Activated T-cell treated with anti-CD3 and anti-CD28 coated beads, Interleukin-2, amount 50 U/mL, for 24 hours (primary cell): Measurements from ENCODE around the gene NCLN.

ENCODE experiments used
- DNase-seq: peaks from one replicate; pipeline ENCODE4 v3.0.0-alpha.2; 2020
- H3K27ac Mint-ChIP-seq: 2 replicates; pipeline ENCODE4 v1.8.0; 2020; ENCODE audit warnings: mild to moderate bottlenecking, mixed read lengths
- H3K27me3 Mint-ChIP-seq: 2 replicates; pipeline ENCODE4 v1.8.0; 2020; ENCODE audit warnings: mixed read lengths
- H3K36me3 Mint-ChIP-seq: 2 replicates; pipeline ENCODE4 v1.8.0; 2020; ENCODE audit warnings: low read depth, mixed read lengths
- H3K4me1 Mint-ChIP-seq: 2 replicates; pipeline ENCODE4 v1.8.0; 2020; ENCODE audit warnings: low read depth, mixed read lengths
- H3K4me3 Mint-ChIP-seq: 2 replicates; pipeline ENCODE4 v1.8.0; 2020; ENCODE audit warnings: mild to moderate bottlenecking, moderate library complexity, mixed read lengths
- H3K9me3 Mint-ChIP-seq: 2 replicates; pipeline ENCODE4 v1.8.0; 2020; ENCODE audit warnings: mixed read lengths

Gene NCLN

GRCh38 chr19:3253270-3253669 lies 67.5 kb downstream of the NCLN start:
- H3K27ac Mint-ChIP-seq = no peak overlapping the region
- H3K27me3 Mint-ChIP-seq = peaks cover 29% of the 10 kb centered on the region
- H3K36me3 Mint-ChIP-seq = no peaks in the 10 kb centered on the region
- DNase-seq = no peak
- H3K9me3 Mint-ChIP-seq = peaks cover 14% of the 10 kb centered on the region
- H3K4me3 Mint-ChIP-seq = no peak overlapping the region
- no peaks in the 10 kb centered on the region for H3K4me1 Mint-ChIP-seq

GRCh38 chr19:3254520-3254919 lies 68.8 kb downstream of the NCLN start:
- no peaks in the 10 kb centered on the region for H3K4me1 Mint-ChIP-seq
- no peak overlapping the region for H3K27ac Mint-ChIP-seq
- H3K9me3 Mint-ChIP-seq = peaks cover 14% of the 10 kb centered on the region
- H3K36me3 Mint-ChIP-seq = no peaks in the 10 kb centered on the region
- DNase-seq = no peak
- no peak overlapping the region for H3K4me3 Mint-ChIP-seq
- peaks cover 31% of the 10 kb centered on the region for H3K27me3 Mint-ChIP-seq

- no peaks in the 10 kb centered on the region for H3K36me3 Mint-ChIP-seq
- H3K4me3 Mint-ChIP-seq = no peak overlapping the region
- no peak for DNase-seq
- H3K4me1 Mint-ChIP-seq = no peaks in the 10 kb centered on the region
- peaks cover 18% of the 10 kb centered on the region for H3K27me3 Mint-ChIP-seq
- peaks cover 14% of the 10 kb centered on the region for H3K9me3 Mint-ChIP-seq
- H3K27ac Mint-ChIP-seq = no peak overlapping the region
These were observed 71.3 kb downstream of the NCLN start for GRCh38 chr19:3257071-3257470.
